Esophagus muscularis mucosa (tissue), 4 donors: ENCODE data around the gene RPL27. TPM values are rescaled to one million over a fixed set of nuclear protein-coding genes. Genes with fewer than 3 reads are reported as not detected.
A peak's percentile ranks its signal among the peaks of the same experiment; 100 is the strongest.

Source experiments
- DNase-seq: peaks from one replicate; pipeline ENCODE4 v3.0.0-alpha.2; 2017; ENCODE audit errors: extremely low spot score
- H3K27ac ChIP-seq, 4 donors: fragments of 200-600 bp; sonication (generic); replicated peaks in 1 of 4; 1 replicate in 3 of 4; 2 replicates in 1 of 4; pipeline ENCODE4 v1.5.1; 2016 to 2019; ENCODE audit warnings: mild to moderate bottlenecking in 1 of 4
- H3K27me3 ChIP-seq, 4 donors: fragments of 200-600 bp; sonication (generic); one replicate each; pipeline versions ENCODE4 v1.5.1 to v1.6.0; 2016 to 2019
- H3K36me3 ChIP-seq, 4 donors: fragments of 200-600 bp; sonication (generic); one replicate each; pipeline ENCODE4 v1.5.1; 2016 to 2019
- H3K4me1 ChIP-seq, 4 donors: fragments of 200-600 bp; sonication (generic); one replicate each; pipeline ENCODE4 v1.5.1; 2016 to 2019
- H3K4me3 ChIP-seq, 4 donors: fragments of 200-600 bp; sonication (generic); 1 replicate in 2 of 4; 2 replicates in 2 of 4; pipeline ENCODE4 v1.5.1; 2016 to 2019; ENCODE audit warnings: mild to moderate bottlenecking in 4 of 4, moderate library complexity in 1 of 4
- H3K9me3 ChIP-seq, 4 donors: fragments of 200-600 bp; sonication (generic); 1 replicate in 3 of 4; 2 replicates in 1 of 4; pipeline ENCODE4 v1.5.1; 2016 to 2019
- EP300 ChIP-seq: sonication (generic); formaldehyde crosslinking; IDR thresholded peaks from one replicate; pipeline ENCODE4 v1.6.1; 2017; ENCODE audit warnings: antibody characterized with exemption
- POLR2A ChIP-seq: fragments of 450-650 bp; IDR thresholded peaks from one replicate; pipeline ENCODE4 v1.6.1; 2017; ENCODE audit warnings: antibody characterized with exemption, moderate library complexity, mild to moderate bottlenecking, low read depth
- POLR2AphosphoS5 ChIP-seq, 2 donors: sonication (generic); formaldehyde crosslinking; IDR thresholded peaks; one replicate each; pipeline ENCODE4 v1.6.1; 2017; ENCODE audit warnings: antibody characterized with exemption in 2 of 2
- WGBS: methylation state at CpG from one replicate; pipeline ENCODE4 v1.1.5; 2018; 5-methylcytosine and 5-hydroxymethylcytosine counted together
- intact Hi-C: fragments of 100-400 bp; cut with DNase I; formaldehyde crosslinking; loops from one replicate; pipeline ENCODE4 v1.15.1; 2023
- total RNA-seq, 4 donors: library from RNA; depleted of rRNA; stranded (reverse); fragments of >200 nt; gene quantifications; one replicate each; pipeline versions ENCODE4 v1.1.0 to v1.2.1, GENCODE V29; 2016
- TF ChIP-seq, protein P1 (sequence below), 3 experiments: fragments of 200-600 bp in 2 of 3; fragments of 450-650 bp in 1 of 3; sonication (generic) in 2 of 3; IDR thresholded peaks; one replicate each; pipeline ENCODE4 v1.5.1; 2017 to 2019; ENCODE audit warnings: antibody characterized with exemption in 3 of 3, mild to moderate bottlenecking in 2 of 3, moderate library complexity in 1 of 3

Gene RPL27
- total RNA-seq, 4 donors from 2014 or later = 1,126 to 2,755 (median 1,417) TPM

GRCh38 chr17:43018932-43019331, 20.7 kb downstream of the RPL27 start:
- 48% methylated on average over 4 of the region's 4 CpGs for WGBS
- Histone ChIP-seq H3K4me1 (peaks cover 62 to 74% (median 72%) of the 10 kb centered on the region in 4 donors), H3K36me3 (peaks cover 12 to 46% (median 43%) of the 10 kb centered on the region in 4 donors), H3K4me3 (peak overlapping the region in 1 of 4 donors; percentile 96), H3K27me3 (no peaks in the 10 kb centered on the region), H3K27ac (peak overlapping the region; percentile 47 to 93 (median 86)), H3K9me3 (no peaks in the 10 kb centered on the region)
- intact Hi-C loops = no loop called here
- no peak for DNase-seq
- TF ChIP-seq POLR2A = no peak
- no peak for TF ChIP-seq POLR2AphosphoS5 (IDR thresholded peaks at IDR 0.05)
- no peak for TF ChIP-seq EP300
- TF ChIP-seq, protein P1, sequence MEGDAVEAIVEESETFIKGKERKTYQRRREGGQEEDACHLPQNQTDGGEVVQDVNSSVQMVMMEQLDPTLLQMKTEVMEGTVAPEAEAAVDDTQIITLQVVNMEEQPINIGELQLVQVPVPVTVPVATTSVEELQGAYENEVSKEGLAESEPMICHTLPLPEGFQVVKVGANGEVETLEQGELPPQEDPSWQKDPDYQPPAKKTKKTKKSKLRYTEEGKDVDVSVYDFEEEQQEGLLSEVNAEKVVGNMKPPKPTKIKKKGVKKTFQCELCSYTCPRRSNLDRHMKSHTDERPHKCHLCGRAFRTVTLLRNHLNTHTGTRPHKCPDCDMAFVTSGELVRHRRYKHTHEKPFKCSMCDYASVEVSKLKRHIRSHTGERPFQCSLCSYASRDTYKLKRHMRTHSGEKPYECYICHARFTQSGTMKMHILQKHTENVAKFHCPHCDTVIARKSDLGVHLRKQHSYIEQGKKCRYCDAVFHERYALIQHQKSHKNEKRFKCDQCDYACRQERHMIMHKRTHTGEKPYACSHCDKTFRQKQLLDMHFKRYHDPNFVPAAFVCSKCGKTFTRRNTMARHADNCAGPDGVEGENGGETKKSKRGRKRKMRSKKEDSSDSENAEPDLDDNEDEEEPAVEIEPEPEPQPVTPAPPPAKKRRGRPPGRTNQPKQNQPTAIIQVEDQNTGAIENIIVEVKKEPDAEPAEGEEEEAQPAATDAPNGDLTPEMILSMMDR (IDR thresholded peaks at IDR 0.05) = no peak

DNA sequence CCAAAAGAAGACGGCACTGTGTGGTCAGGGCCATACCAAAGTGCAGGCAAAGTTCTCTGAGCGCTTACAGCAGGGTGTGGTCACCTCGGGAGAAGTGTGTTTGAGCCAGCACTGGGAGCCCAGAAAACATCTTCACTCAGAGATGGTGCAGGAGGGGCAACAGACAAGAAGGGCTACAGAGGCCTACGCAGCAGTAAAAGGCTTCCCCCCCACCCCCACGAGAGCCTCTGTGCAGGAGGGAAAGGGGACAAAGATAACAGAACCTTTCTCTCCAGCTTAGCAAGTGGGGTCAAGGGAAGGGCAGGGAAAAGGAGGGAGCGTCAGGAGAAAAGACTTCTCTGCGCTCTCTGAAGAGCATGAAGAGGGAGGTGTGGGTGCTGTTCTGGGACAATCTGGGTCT, 21.2 kb downstream of the RPL27 start:
- Histone ChIP-seq H3K9me3 (no peaks in the 10 kb centered on the region), H3K27ac (peak overlapping the region; percentile 85 to 93 (median 88)), H3K36me3 (peaks cover 9 to 41% (median 38%) of the 10 kb centered on the region in 4 donors), H3K27me3 (no peaks in the 10 kb centered on the region), H3K4me1 (peaks cover 57 to 74% (median 72%) of the 10 kb centered on the region in 4 donors), H3K4me3 (peak overlapping the region; percentile 86 to 97 (median 94))
- intact Hi-C loops = no loop called here
- WGBS = 32% methylated on average over 7 of the region's 7 CpGs
- no peak for DNase-seq
- no peak for TF ChIP-seq POLR2A
- TF ChIP-seq, protein P1 (IDR thresholded peaks at IDR 0.05) = no peak
- TF ChIP-seq EP300 = no peak
- TF ChIP-seq POLR2AphosphoS5 (IDR thresholded peaks at IDR 0.05) = no peak

GRCh38 chr17:43020030-43020621, 21.9 kb downstream of the RPL27 start:
- Histone ChIP-seq H3K27ac (peak overlapping the region; percentile 85 to 93 (median 88)), H3K27me3 (no peaks in the 10 kb centered on the region), H3K4me1 (peaks cover 50 to 72% (median 70%) of the 10 kb centered on the region in 4 donors), H3K4me3 (peak overlapping the region; percentile 86 to 97 (median 94)), H3K9me3 (no peaks in the 10 kb centered on the region), H3K36me3 (peaks cover 9 to 35% (median 33%) of the 10 kb centered on the region in 4 donors)
- intact Hi-C loops = loop anchor here (5.0 kb wide), 1 partner anchor 147 kb away; no protein-coding TSS in a partner anchor
- WGBS = 58% methylated on average over 6 of the region's 6 CpGs
- TF ChIP-seq, protein P1 (IDR thresholded peaks at IDR 0.05) = no peak
- TF ChIP-seq POLR2AphosphoS5 (IDR thresholded peaks at IDR 0.05) (no peak), EP300 (no peak)
- no peak for DNase-seq

- no peaks in the 10 kb centered on the region for H3K9me3 ChIP-seq
- H3K27me3 ChIP-seq = no peaks in the 10 kb centered on the region
- intact Hi-C loops = loop anchor here (5.0 kb wide), 1 partner anchor 146 kb away; no protein-coding TSS in a partner anchor
- peak overlapping the region; percentile 85 to 93 (median 88) for H3K27ac ChIP-seq
- peak overlapping the region; percentile 86 to 97 (median 94) for H3K4me3 ChIP-seq
- peaks cover 6 to 25% (median 24%) of the 10 kb centered on the region in 4 donors for H3K36me3 ChIP-seq
- TF ChIP-seq POLR2AphosphoS5 (IDR thresholded peaks at IDR 0.05) = peak; percentile 51 to 74
- TF ChIP-seq, protein P1 (IDR thresholded peaks at IDR 0.05) = no peak
- H3K4me1 ChIP-seq = peaks cover 44 to 70% (median 65%) of the 10 kb centered on the region in 4 donors
- 25% methylated on average over 24 of the region's 40 CpGs for WGBS
- peak; percentile 96 for DNase-seq
These were observed 22.8 kb downstream of the RPL27 start for GRCh38 chr17:43020789-43021740.
